ENCODE data around the gene TIRAP. TPM values are rescaled to one million over a fixed set of nuclear protein-coding genes. Genes with fewer than 3 reads are reported as not detected.
A peak's percentile ranks its signal among the peaks of the same experiment; 100 is the strongest.

The TIRAP gene
- total and polyA plus RNA-seq, 2 of the 8 experiments (the other 6 are each of a cell fraction or from before 2014, with no cell fraction given) = 5.3 TPM

DNA sequence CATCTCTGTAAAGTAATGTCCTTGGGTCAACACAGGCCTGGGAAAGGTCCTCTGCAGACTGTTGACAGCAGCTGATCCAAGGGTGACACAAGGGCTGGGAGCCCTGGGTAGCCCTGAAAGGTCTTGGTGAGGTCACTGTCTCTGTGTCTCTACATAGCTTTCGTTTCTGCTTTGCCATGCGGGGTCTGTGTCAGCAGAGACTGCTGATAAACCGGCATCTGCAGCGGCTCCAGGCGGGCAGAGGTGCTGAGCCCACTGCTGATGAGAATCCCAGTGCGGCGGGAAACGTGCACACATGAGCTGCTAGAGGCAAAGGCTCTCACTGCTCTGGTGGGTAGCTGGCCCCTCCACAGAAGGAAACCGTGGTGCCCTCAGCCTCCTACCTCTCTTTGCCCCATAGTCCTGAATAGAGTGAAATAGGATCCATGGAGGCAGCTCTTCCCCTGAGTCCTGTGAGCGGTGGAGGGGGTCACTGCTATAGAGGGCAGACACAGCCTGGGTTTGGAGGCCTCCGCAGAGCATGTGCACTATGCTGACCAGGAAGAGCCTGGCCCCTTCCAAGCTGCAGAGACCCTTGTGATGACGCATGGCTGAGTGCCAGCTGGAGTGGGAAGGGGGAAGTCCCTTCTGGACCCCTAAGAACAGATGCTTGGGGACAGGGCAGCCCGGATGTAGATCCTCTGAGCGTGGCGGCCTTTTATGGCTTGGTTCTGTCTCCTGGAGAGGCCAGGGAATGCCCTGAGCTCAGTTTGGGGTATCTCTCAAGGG, 54.8 kb downstream of the TIRAP start:
- Histone ChIP-seq H2AK5ac (ENCODE audit: low read depth, low read length) (no peak overlapping the region; the same call in 1 of the 2 replicates), H2BK5ac (ENCODE audit: low read depth, low read length) (no peak overlapping the region), H2BK12ac (ENCODE audit: low read depth, low read length) (0 out of 2 replicates have a peak overlapping the region, but pooled peaks have one; percentile 5), H3K4me2 (ENCODE audit: insufficient read depth in 1 of 2, low read depth in 2 of 2, low read length in 2 of 2) (no peak overlapping the region), H3K79me1 (ENCODE audit: low read depth, low read length) (no peaks in the 10 kb centered on the region; the same call in 1 of the 2 replicates), H2BK15ac (ENCODE audit: low read length) (no peak overlapping the region), H2BK120ac (replicated peaks; ENCODE audit: low read depth, low read length) (no peak overlapping the region), H4K91ac (replicated peaks; ENCODE audit: insufficient read length, low read length) (no peak overlapping the region), H3K9me3 (ENCODE audit: insufficient read depth in 2 of 2, low read depth in 1 of 2, low read length in 1 of 2) (no peaks in the 10 kb centered on the region), H4K8ac (ENCODE audit: extremely low read depth, insufficient read depth, low read length) (no peak overlapping the region), H3K4ac (replicated peaks; ENCODE audit: insufficient read length, low read depth, low read length) (no peak overlapping the region), H3K23ac (ENCODE audit: insufficient read length) (no peak overlapping the region), H3K56ac (replicated peaks; ENCODE audit: insufficient read length, low read depth, low read length) (no peak overlapping the region), H3K14ac (ENCODE audit: insufficient read length) (no peak overlapping the region), H3K27me3 (replicated peaks in 1 of 4; ENCODE audit: control insufficient read depth in 3 of 4, extremely low read depth in 1 of 4, insufficient read depth in 3 of 4, low read length in 3 of 4) (no peaks in the 10 kb centered on the region), H3K4me3 (ENCODE audit: extremely low read depth in 1 of 4, insufficient read depth in 2 of 4, low read depth in 3 of 4, low read length in 4 of 4) (no peak overlapping the region), H2AFZ (ENCODE audit: low read length) (no peak overlapping the region), H3K79me2 (ENCODE audit: control insufficient read depth in 1 of 2, insufficient read depth in 2 of 2, low read length in 2 of 2) (no peaks in the 10 kb centered on the region), H3K36me3 (ENCODE audit: control insufficient read depth in 2 of 4, insufficient read depth in 4 of 4, low read length in 3 of 4) (peaks cover 0 to 11% (median 3%) of the 10 kb centered on the region in 4 experiments; a peak in 3 of 8 replicates), H3K4me1 (replicated peaks in 1 of 4; ENCODE audit: control insufficient read depth in 3 of 4, insufficient read depth in 4 of 4, low read length in 3 of 4) (peaks cover 0 to 8% (median 3%) of the 10 kb centered on the region in 4 experiments; a peak in 2 of 7 replicates), H3K18ac (ENCODE audit: extremely low read depth, low read length) (no peak overlapping the region; the same call in 1 of the 2 replicates), H4K20me1 (replicated peaks in 1 of 2; ENCODE audit: control insufficient read depth in 1 of 2, insufficient read depth in 2 of 2, low read length in 2 of 2) (no peaks in the 10 kb centered on the region), H3K27ac (ENCODE audit: low read depth, low read length) (no peak overlapping the region), H4K5ac (ENCODE audit: insufficient read length, low read depth, low read length) (no peak overlapping the region), H3K9ac (replicated peaks in 1 of 4; ENCODE audit: extremely low read depth in 1 of 4, low read depth in 3 of 4, low read length in 3 of 4) (no peak overlapping the region), H2BK20ac (ENCODE audit: low read length) (0 out of 2 replicates have a peak overlapping the region, but pooled peaks have one; percentile 32), H3K23me2 (ENCODE audit: low read depth, low read length) (no peaks in the 10 kb centered on the region)
- POLR2A ChIA-PET (ENCODE audit: partially characterized antibody) = interaction anchor here (0.7 to 2.1 kb wide), 6 partner anchors 13 to 172 kb away, joined by 3 to 6 read pairs (median 4); partner anchors contain the start of genes DCPS, FOXRED1 and SRPRA
- FAIRE-seq (no peak), DNase-seq (ENCODE audit: low read depth in 1 of 2, low spot score in 2 of 2) (no peak)
- CTCF ChIA-PET (ENCODE audit: partially characterized antibody) = interaction anchor here (0.7 to 2.4 kb wide), 4 partner anchors 11 to 28 kb away, joined by 4 to 10 read pairs (median 8); no protein-coding TSS in a partner anchor
- 96% methylated on average over 15 of the region's 15 CpGs; no CpG with 5 or more reads in 1 of the 2 experiments for WGBS, 2 experiments (ENCODE audit: extremely low coverage in 1 of 2, insufficient coverage in 1 of 2, insufficient read length in 1 of 2, insufficient replicate concordance in 2 of 2, low coverage in 1 of 2, low lambda C conversion rate in 2 of 2, missing lambda C conversion rate in 1 of 2)
- TF ChIP-seq FOSL1 (IDR thresholded peaks at IDR 0.05; ENCODE audit: insufficient read depth, low read depth, low read length) = no peak
- TF ChIP-seq, protein P1, sequence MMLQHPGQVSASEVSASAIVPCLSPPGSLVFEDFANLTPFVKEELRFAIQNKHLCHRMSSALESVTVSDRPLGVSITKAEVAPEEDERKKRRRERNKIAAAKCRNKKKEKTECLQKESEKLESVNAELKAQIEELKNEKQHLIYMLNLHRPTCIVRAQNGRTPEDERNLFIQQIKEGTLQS (IDR thresholded peaks at IDR 0.05; ENCODE audit: insufficient read depth, low read depth, low read length) = no peak
- TF ChIP-seq SP1 (IDR thresholded peaks at IDR 0.05; ENCODE audit: low read depth, low read length) = no peak
- no peak for TF ChIP-seq CBX8 (IDR thresholded peaks at IDR 0.05; ENCODE audit: borderline replicate concordance, low read depth, low read length)
- no peak for TF ChIP-seq HDAC6 (IDR thresholded peaks at IDR 0.05; ENCODE audit: low read depth, low read length)
- no peak for TF ChIP-seq MAFK (IDR thresholded peaks at IDR 0.05; ENCODE audit: low read depth, low read length)
- no peak for TF ChIP-seq RAD21 (IDR thresholded peaks at IDR 0.05 in 1 of 2, conservative IDR thresholded peaks at IDR 0.05 in 1 of 2; ENCODE audit: low read depth in 2 of 2, low read length in 2 of 2)
- TF ChIP-seq SP2 (IDR thresholded peaks at IDR 0.05; ENCODE audit: low read length) = no peak
- no peak for TF ChIP-seq KDM1A (IDR thresholded peaks at IDR 0.05; ENCODE audit: borderline replicate concordance, low read length)
- TF ChIP-seq BACH1 (IDR thresholded peaks at IDR 0.05; ENCODE audit: low read length) = no peak
- TF ChIP-seq TAF7 (optimal IDR thresholded peaks at IDR 0.05; ENCODE audit: borderline replicate concordance, low read depth, low read length) = no peak

Measured in H1 (cell line).